HG03432 (cell line): ENCODE data around the gene NCCRP1.

ENCODE experiments used
- ATAC-seq: cut with Tn5 transposase; IDR thresholded peaks from one replicate; pipeline ENCODE4 v1.9.1; 2021; ENCODE audit warnings: mild to moderate bottlenecking, moderate library complexity; ENCODE audit not compliant: unreplicated experiment

The NCCRP1 gene

GRCh38 chr19:39163621-39164020 lies 33.1 kb upstream of the NCCRP1 start:
- ATAC-seq = no peak

GRCh38 chr19:39164289-39164688 lies 32.5 kb upstream of the NCCRP1 start:
- ATAC-seq = no peak

GRCh38 chr19:39165857-39166256 lies 30.9 kb upstream of the NCCRP1 start:
- ATAC-seq = no peak

- ATAC-seq = no peak
These were observed 30.0 kb upstream of the NCCRP1 start for GRCh38 chr19:39166571-39167391.

- no peak for ATAC-seq
These were observed 29.1 kb upstream of the NCCRP1 start for GRCh38 chr19:39167461-39168257.

DNA sequence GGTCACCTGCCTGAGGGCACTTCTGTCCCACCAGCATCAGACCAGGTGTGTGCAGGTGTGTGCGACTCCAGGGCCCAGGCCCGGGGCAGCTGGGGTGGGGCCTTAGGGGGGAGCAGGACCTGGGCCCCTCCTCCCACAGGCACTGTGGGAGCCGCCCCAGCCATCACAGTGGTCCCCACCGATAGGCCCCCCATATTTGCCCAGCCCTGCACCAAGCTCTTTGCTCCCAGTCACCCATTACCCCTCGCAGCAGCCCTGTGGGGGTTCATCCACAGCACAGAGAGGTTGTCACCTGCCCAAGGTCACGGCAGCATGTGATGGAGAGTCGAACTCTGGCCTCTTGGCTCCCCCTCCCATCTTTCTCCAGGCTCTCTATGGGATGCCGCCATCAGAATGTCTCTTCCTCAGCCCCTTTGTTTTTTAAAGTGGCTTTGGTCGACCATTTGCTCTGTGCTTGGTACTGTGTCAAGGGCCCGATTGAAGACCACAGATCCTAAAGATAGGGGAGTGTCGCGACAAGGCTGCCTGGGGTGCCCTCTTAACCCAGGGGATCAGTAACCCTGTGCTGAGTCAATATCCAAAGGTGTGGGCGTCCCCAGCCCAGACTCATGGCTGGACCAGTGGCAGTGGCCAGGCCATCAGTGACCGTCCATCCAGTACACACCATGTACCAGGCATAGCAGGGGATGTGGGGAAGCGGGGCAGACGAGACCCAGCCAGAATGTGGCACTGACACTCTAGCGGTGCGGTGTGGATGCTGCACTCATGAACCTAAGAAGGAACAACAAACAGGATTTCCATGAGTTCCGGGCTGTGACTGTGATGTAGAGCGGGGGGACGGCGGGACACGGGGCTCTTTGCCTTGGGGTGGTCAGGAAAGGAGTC lies 28.3 kb upstream of the NCCRP1 start:
- no peak for ATAC-seq

GRCh38 chr19:39169143-39169810 lies 27.5 kb upstream of the NCCRP1 start:
- no peak for ATAC-seq

- no peak for ATAC-seq
These were observed 26.2 kb upstream of the NCCRP1 start for GRCh38 chr19:39170386-39171231.

DNA sequence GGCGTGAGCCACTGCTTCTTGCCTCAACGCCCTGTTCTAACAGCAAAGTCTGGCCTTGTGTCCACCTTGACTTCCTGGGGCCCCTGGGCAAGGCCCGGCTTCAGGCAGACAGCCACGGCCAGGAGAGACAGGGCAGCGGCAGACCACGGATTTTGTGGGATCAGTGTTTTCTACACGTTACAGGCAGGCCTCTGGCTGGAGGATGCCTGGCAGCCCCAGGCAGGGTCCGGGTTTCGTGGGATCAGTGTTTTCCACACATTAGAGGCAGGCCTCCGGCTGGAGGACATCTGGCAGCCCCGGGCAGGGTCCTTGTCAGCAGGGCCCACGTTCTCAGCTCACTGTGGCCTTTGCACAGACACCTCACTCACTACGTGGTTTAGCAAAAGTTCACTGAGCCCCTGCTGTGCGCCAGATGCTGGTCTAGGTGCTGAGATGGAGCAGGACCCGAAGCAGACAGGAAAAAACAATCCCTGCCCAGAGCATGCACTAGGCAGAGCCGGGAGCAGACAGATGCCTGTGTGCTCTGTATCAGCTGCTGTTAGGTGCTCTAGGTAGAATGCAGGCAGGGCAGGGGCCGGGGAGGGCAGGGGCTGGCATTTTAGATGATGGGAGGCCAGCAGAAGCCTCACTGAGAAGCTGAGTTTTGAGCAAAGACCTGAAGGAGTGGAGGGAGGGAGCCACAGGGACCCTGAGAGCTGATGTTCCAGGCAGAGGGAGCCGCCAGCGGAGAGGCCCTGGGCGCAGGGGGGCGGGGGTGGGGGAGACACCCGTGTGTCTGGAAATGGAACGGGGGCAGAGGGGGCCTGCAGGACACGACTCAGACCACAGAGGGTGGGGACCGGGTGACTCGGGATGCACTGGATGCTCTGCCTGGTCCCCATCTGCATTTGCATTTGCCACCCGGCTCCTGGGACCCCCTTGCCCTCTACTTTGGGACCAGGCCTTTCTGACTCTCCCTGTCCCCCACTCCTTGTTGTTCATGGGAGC lies 25.0 kb upstream of the NCCRP1 start:
- no peak for ATAC-seq

GRCh38 chr19:39172700-39173501 lies 23.9 kb upstream of the NCCRP1 start:
- no peak for ATAC-seq

DNA sequence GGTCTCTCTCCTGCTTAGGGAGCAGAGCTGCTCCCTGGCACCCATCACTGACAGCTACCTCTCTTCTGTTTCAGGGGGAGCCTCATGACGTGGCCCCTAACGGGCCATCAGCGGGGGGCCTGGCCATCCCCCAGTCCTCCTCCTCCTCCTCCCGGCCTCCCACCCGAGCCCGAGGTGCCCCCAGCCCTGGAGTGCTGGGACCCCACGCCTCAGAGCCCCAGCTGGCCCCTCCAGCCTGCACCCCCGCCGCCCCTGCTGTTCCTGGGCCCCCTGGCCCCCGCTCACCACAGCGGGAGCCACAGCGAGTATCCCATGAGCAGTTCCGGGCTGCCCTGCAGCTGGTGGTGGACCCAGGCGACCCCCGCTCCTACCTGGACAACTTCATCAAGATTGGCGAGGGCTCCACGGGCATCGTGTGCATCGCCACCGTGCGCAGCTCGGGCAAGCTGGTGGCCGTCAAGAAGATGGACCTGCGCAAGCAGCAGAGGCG lies 23.2 kb upstream of the NCCRP1 start:
- ATAC-seq = no peak

DNA sequence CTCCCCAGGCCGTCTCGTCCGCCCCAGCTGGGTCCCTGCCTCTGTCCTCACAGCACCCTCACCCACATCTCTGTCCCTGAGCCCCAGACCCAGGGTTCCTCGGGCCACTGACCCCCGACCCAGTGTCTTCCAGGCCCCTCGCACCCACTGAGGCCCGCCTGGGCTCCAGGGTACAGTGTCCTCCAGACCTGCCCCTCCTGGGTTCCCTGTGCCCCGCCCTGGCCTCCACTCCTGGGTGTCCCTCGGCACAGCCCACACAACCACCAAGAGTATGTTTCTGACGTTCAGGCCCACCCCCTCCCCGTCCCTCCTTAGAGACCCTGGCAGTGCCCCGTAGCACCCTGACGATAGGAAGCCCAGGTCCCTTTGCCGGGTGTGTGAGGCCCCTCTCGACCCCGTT lies 22.6 kb upstream of the NCCRP1 start:
- ATAC-seq = no peak

DNA sequence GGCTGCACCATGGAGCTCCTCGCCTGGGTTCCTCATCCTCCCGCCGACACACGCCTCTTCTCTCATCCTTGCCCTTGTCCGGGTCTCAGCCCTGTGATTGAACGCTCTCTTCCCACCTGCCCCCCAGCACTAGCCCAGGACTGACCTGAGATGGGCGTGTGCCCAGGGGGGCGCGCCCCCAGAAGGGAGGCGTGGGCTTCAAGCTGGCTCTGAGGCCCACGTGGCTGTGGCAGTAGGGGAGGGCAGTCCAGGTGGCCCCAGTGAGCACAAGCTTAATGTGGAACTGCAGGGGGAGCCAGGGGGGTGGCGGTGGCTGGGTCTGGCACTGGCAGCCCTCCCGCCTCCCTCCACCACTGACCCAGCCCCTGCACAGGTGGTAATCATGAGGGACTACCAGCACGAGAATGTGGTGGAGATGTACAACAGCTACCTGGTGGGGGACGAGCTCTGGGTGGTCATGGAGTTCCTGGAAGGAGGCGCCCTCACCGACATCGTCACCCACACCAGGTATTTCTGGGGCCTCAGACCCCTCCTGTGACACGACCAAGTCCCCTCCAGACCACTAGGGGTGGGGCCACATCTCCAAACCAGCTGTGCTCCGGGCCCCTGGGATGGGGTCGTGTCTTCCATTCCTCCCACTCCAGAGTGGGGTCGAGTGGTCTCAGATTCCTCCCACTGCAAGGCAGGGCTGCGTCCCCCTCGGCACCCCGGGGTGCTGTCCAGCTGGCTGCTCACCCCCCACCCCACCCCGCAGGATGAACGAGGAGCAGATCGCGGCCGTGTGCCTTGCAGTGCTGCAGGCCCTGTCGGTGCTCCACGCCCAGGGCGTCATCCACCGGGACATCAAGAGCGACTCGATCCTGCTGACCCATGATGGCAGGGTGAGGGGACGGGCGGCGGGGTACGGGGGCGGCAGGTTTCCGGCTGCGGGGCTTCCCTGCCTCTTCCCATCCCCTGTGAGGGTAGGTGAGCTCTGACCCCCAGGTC lies 21.9 kb upstream of the NCCRP1 start:
- ATAC-seq = no peak

GRCh38 chr19:39175564-39175963 lies 21.2 kb upstream of the NCCRP1 start:
- no peak for ATAC-seq

- ATAC-seq = no peak
These were observed 19.6 kb upstream of the NCCRP1 start for GRCh38 chr19:39177110-39177699.

DNA sequence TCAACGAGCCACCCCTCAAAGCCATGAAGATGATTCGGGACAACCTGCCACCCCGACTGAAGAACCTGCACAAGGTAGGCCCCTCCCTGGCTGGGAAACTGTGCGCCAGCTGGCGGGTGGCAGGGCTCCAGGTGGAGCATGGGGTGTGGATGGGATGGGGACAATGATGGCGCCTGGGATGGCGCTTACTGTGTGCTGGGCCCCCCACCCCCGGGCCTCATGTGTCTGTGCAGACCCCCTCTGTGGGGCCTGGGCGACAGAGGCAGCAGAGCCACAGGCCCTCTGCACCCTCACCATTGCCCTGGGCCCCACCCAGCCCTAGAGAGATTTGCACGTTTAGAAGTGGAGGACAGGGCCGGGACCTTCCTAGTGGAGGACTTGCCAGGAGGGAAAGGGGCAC lies 19.0 kb upstream of the NCCRP1 start:
- ATAC-seq = no peak
